Mesendoderm (in vitro differentiated cells): Measurements from ENCODE around the gene PTCD2.
"Not testable (repeated sequence)": the region's sequence is repeated elsewhere in the genome, so short reads cannot be mapped to it uniquely, and the experiment has no call there.

Experiments used
- DNase-seq: peaks from one replicate; pipeline ENCODE4 v3.0.0; 2013
- H2AK5ac ChIP-seq: 2 replicates; pipeline ENCODE4 v1.6.1; 2013; ENCODE audit warnings: low read length, inconsistent platforms
- H2BK120ac ChIP-seq: 2 replicates; pipeline ENCODE4 v1.6.1; 2013; ENCODE audit warnings: low read depth, mild to moderate bottlenecking, low read length, moderate library complexity, mixed read lengths
- H2BK15ac ChIP-seq: replicated peaks from 2 replicates; pipeline ENCODE4 v1.6.1; 2013; ENCODE audit warnings: low read depth, mild to moderate bottlenecking, moderate library complexity
- H2BK5ac ChIP-seq: 2 replicates; pipeline ENCODE4 v1.6.1; 2013; ENCODE audit warnings: low read length, inconsistent platforms
- H3K18ac ChIP-seq: 2 replicates; pipeline ENCODE4 v1.6.1; 2013; ENCODE audit warnings: mild to moderate bottlenecking, low read length, mixed read lengths
- H3K23ac ChIP-seq: one replicate; pipeline ENCODE4 v1.6.1; 2013; ENCODE audit warnings: low read length
- H3K27ac ChIP-seq: 2 replicates; pipeline ENCODE4 v1.5.1; 2013; ENCODE audit warnings: low read depth, mild to moderate bottlenecking, inconsistent platforms, low read length, moderate library complexity
- H3K27me3 ChIP-seq: 2 replicates; pipeline ENCODE4 v1.6.1; 2013; ENCODE audit warnings: low read length, control low read depth, mild to moderate bottlenecking, inconsistent platforms; ENCODE audit not compliant: insufficient read depth, poor library complexity
- H3K36me3 ChIP-seq: 2 replicates; pipeline ENCODE4 v1.6.1; 2013; ENCODE audit warnings: low read length, inconsistent platforms; ENCODE audit not compliant: control insufficient read depth, insufficient read depth
- H3K4ac ChIP-seq: one replicate; pipeline ENCODE4 v1.6.1; 2013; ENCODE audit warnings: low read depth, mild to moderate bottlenecking, low read length, moderate library complexity
- H3K4me1 ChIP-seq: 2 replicates; pipeline ENCODE4 v1.6.1; 2013; ENCODE audit warnings: low read depth, low read length, inconsistent platforms; ENCODE audit not compliant: control insufficient read depth
- H3K4me2 ChIP-seq: 2 replicates; pipeline ENCODE4 v1.6.1; 2013; ENCODE audit warnings: low read length
- H3K4me3 ChIP-seq: 2 replicates; pipeline ENCODE4 v1.5.1; 2013; ENCODE audit warnings: mild to moderate bottlenecking, low read length
- H3K56ac ChIP-seq: one replicate; pipeline ENCODE4 v1.6.1; 2013; ENCODE audit warnings: low read length
- H3K79me1 ChIP-seq: 2 replicates; pipeline ENCODE4 v1.6.1; 2013; ENCODE audit warnings: low read length, inconsistent platforms
- H3K79me2 ChIP-seq: 2 replicates; pipeline ENCODE4 v1.6.1; 2013; ENCODE audit warnings: mild to moderate bottlenecking, low read length; ENCODE audit not compliant: control insufficient read depth, insufficient read depth
- H3K9ac ChIP-seq: 2 replicates; pipeline ENCODE4 v1.6.1; 2013; ENCODE audit warnings: low read length, inconsistent platforms
- H4K5ac ChIP-seq: one replicate; pipeline ENCODE4 v1.6.1; 2013; ENCODE audit warnings: low read length
- H4K8ac ChIP-seq: one replicate; pipeline ENCODE4 v1.6.1; 2013; ENCODE audit warnings: low read depth, mild to moderate bottlenecking, control low read depth, low read length, moderate library complexity
- WGBS: extraction: QIAGEN DNeasy Blood & Tissue Kit; methylation state at CpG from one replicate; pipeline ENCODE4 v1.1.7; 2013; ENCODE audit warnings: low lambda C conversion rate, missing lambda C conversion rate; ENCODE audit not compliant: insufficient coverage; ENCODE audit errors: extremely low coverage; 5-methylcytosine and 5-hydroxymethylcytosine counted together

The PTCD2 gene

GRCh38 chr5:72314571-72315172, 5.5 kb upstream of the PTCD2 start:
- Histone ChIP-seq H3K79me1 (peaks cover 6% of the 10 kb centered on the region), H3K4ac (no peak overlapping the region), H3K79me2 (peaks cover 15% of the 10 kb centered on the region), H3K4me3 (no peak overlapping the region), H3K27me3 (no peaks in the 10 kb centered on the region), H2AK5ac (no peak overlapping the region), H2BK5ac (no peak overlapping the region), H2BK120ac (no peak overlapping the region), H3K9ac (no peak overlapping the region), H3K36me3 (peaks cover 2% of the 10 kb centered on the region), H3K4me2 (no peak overlapping the region), H4K8ac (no peak overlapping the region), H3K56ac (peak overlapping the region; percentile 46), H3K4me1 (no peaks in the 10 kb centered on the region), H3K23ac (no peak overlapping the region), H4K5ac (no peak overlapping the region), H3K18ac (no peak overlapping the region), H3K27ac (no peak overlapping the region), H2BK15ac (no peak overlapping the region)
- no peak for DNase-seq
- no CpG with 5 or more reads among the region's 3 CpGs for WGBS

- peak overlapping the region; percentile 73 for H3K9ac ChIP-seq
- not testable (repeated sequence) for H2BK120ac ChIP-seq
Measured at GRCh38 chr5:72319435-72319975, 668 bp upstream of the PTCD2 start.

GRCh38 chr5:72324189-72324825, 4.1 kb downstream of the PTCD2 start:
- Histone ChIP-seq H4K8ac (no peak overlapping the region), H3K27me3 (no peaks in the 10 kb centered on the region), H3K79me1 (no peaks in the 10 kb centered on the region), H3K79me2 (peaks cover 2% of the 10 kb centered on the region), H2BK5ac (no peak overlapping the region), H3K27ac (no peak overlapping the region), H3K18ac (no peak overlapping the region), H4K5ac (no peak overlapping the region), H3K4ac (no peak overlapping the region), H3K56ac (no peak overlapping the region), H3K9ac (no peak overlapping the region), H3K36me3 (no peaks in the 10 kb centered on the region), H3K4me3 (no peak overlapping the region), H3K4me2 (no peak overlapping the region), H2BK15ac (no peak overlapping the region), H2AK5ac (no peak overlapping the region), H2BK120ac (no peak overlapping the region), H3K4me1 (no peaks in the 10 kb centered on the region), H3K23ac (no peak overlapping the region)
- no peak for DNase-seq
- no CpG with 5 or more reads among the region's 5 CpGs for WGBS

More at GRCh38 chr5:72319435-72319975, 668 bp upstream of the PTCD2 start:
- WGBS: no CpG with 5 or more reads among the region's 28 CpGs
- not testable (repeated sequence) for H2BK15ac ChIP-seq, H4K5ac ChIP-seq, H2AK5ac ChIP-seq, H3K36me3 ChIP-seq, H2BK5ac ChIP-seq, H3K4me1 ChIP-seq, H3K27me3 ChIP-seq, DNase-seq, H3K79me1 ChIP-seq, H3K23ac ChIP-seq
- H3K27ac ChIP-seq: peak overlapping the region; percentile 76
- peak overlapping the region; percentile 93 for H3K56ac ChIP-seq
- H3K4ac ChIP-seq: peak overlapping the region; percentile 18
- peak overlapping the region; percentile 13 for H3K18ac ChIP-seq
- H4K8ac ChIP-seq: peak overlapping the region; percentile 67
- H3K79me2 ChIP-seq: peaks cover 13% of the 10 kb centered on the region
- H3K4me3 ChIP-seq: peak overlapping the region; percentile 87
- H3K4me2 ChIP-seq: peak overlapping the region; percentile 23

- Histone ChIP-seq H3K18ac (no peak overlapping the region), H3K4me1 (no peaks in the 10 kb centered on the region), H2BK15ac (no peak overlapping the region), H3K79me2 (no peaks in the 10 kb centered on the region), H3K36me3 (no peaks in the 10 kb centered on the region), H3K79me1 (no peaks in the 10 kb centered on the region), H3K23ac (no peak overlapping the region), H3K4me2 (no peak overlapping the region), H3K4me3 (no peak overlapping the region), H2BK5ac (no peak overlapping the region), H3K27me3 (no peaks in the 10 kb centered on the region), H3K9ac (no peak overlapping the region), H2BK120ac (no peak overlapping the region), H3K4ac (no peak overlapping the region), H3K27ac (no peak overlapping the region), H2AK5ac (no peak overlapping the region), H3K56ac (no peak overlapping the region), H4K5ac (no peak overlapping the region), H4K8ac (no peak overlapping the region)
- WGBS: no CpG with 5 or more reads among the region's 4 CpGs
- no peak for DNase-seq
Measured at GRCh38 chr5:72325566-72326305, 5.6 kb downstream of the PTCD2 start.

- Histone ChIP-seq H3K79me1 (no peaks in the 10 kb centered on the region), H2BK15ac (no peak overlapping the region), H3K79me2 (no peaks in the 10 kb centered on the region), H2AK5ac (no peak overlapping the region), H4K8ac (no peak overlapping the region), H3K23ac (no peak overlapping the region), H3K27ac (no peak overlapping the region), H3K18ac (no peak overlapping the region), H3K4me1 (no peaks in the 10 kb centered on the region), H3K4me3 (no peak overlapping the region), H4K5ac (no peak overlapping the region), H2BK120ac (no peak overlapping the region), H2BK5ac (no peak overlapping the region), H3K9ac (no peak overlapping the region), H3K36me3 (no peaks in the 10 kb centered on the region), H3K27me3 (no peaks in the 10 kb centered on the region), H3K4me2 (no peak overlapping the region), H3K4ac (no peak overlapping the region), H3K56ac (no peak overlapping the region)
- WGBS: no CpG with 5 or more reads among the region's 2 CpGs
- DNase-seq: no peak
Measured at GRCh38 chr5:72326306-72326649, 6.1 kb downstream of the PTCD2 start.
